Activated T-cell treated with anti-CD3 and anti-CD28 coated beads for 1 hour (primary cell): ENCODE measurements around the gene UCKL1.
"Not testable (repeated sequence)": the region's sequence is repeated elsewhere in the genome, so short reads cannot be mapped to it uniquely, and the experiment has no call there.

Source experiments
- DNase-seq: peaks from one replicate; pipeline ENCODE4 v3.0.0-alpha.2; 2020; ENCODE audit warnings: low read depth

The UCKL1 gene

GRCh38 chr20:63917811-63918210 is 38.4 kb downstream of the UCKL1 start:
- DNase-seq, result no peak

GRCh38 chr20:63916371-63916939 is 39.8 kb downstream of the UCKL1 start:
- DNase-seq, result not testable (repeated sequence)

- DNase-seq, result no peak
Observed at GRCh38 chr20:63915471-63915870, 40.7 kb downstream of the UCKL1 start.

- no peak for DNase-seq
Observed at GRCh38 chr20:63913768-63914167, 42.4 kb downstream of the UCKL1 start.

- DNase-seq, result no peak
Observed at GRCh38 chr20:63911176-63911575, 45.0 kb downstream of the UCKL1 start.

GRCh38 chr20:63908008-63908682 is 48.1 kb downstream of the UCKL1 start:
- DNase-seq, result no peak

GRCh38 chr20:63903796-63904561 is 52.2 kb downstream of the UCKL1 start:
- DNase-seq, result no peak

GRCh38 chr20:63900413-63900812 is 55.8 kb downstream of the UCKL1 start:
- DNase-seq, result no peak

- DNase-seq, result no peak
Observed at GRCh38 chr20:63898882-63899558, 57.2 kb downstream of the UCKL1 start.

GRCh38 chr20:63897978-63898561 is 58.1 kb downstream of the UCKL1 start:
- no peak for DNase-seq

GRCh38 chr20:63896264-63897105 is 59.7 kb downstream of the UCKL1 start:
- no peak for DNase-seq

GRCh38 chr20:63895952-63896263 is 60.3 kb downstream of the UCKL1 start:
- no peak for DNase-seq

- no peak for DNase-seq
Observed at GRCh38 chr20:63895202-63895951, 60.8 kb downstream of the UCKL1 start.

- peak; percentile 94 for DNase-seq
Observed at GRCh38 chr20:63894358-63895201, 61.6 kb downstream of the UCKL1 start, which contains the start of gene DNAJC5. TSS of gene DNAJC5 (plus strand) at chr20:63895126. CDS start at chr20:63928346, 33,220 bp downstream.

- no peak for DNase-seq
Observed at GRCh38 chr20:63893999-63894357, 62.2 kb downstream of the UCKL1 start.

GRCh38 chr20:63892402-63892801 is 63.8 kb downstream of the UCKL1 start:
- DNase-seq, result no peak

GRCh38 chr20:63891061-63892002 is 64.9 kb downstream of the UCKL1 start:
- no peak for DNase-seq

GRCh38 chr20:63890616-63891015 is 65.6 kb downstream of the UCKL1 start:
- no peak for DNase-seq

- DNase-seq, result no peak
Observed at GRCh38 chr20:63890201-63890576, 66.0 kb downstream of the UCKL1 start.
